OCI-LY1 (cell line): ENCODE measurements around the gene HYAL2.

ENCODE experiments used
- H2AFZ ChIP-seq: fragments of 200-600 bp; sonication (generic), shearing (Covaris generic); 2 replicates; pipeline ENCODE4 v1.6.0; 2014; ENCODE audit warnings: antibody characterized with exemption, mild to moderate bottlenecking, low read length
- H3F3A ChIP-seq: fragments of 200-600 bp; sonication (generic), shearing (Covaris generic); 2 replicates; pipeline ENCODE4 v1.6.0; 2014; ENCODE audit warnings: mild to moderate bottlenecking, antibody characterized with exemption, low read length, moderate library complexity; ENCODE audit not compliant: insufficient read depth
- H3K27ac ChIP-seq: fragments of 200-600 bp; sonication (generic); 2 replicates; pipeline ENCODE4 v1.5.1; 2014; ENCODE audit warnings: low read length, mixed run types, mild to moderate bottlenecking, low read depth; ENCODE audit not compliant: poor library complexity, severe bottlenecking
- H3K27me3 ChIP-seq: fragments of 200-600 bp; sonication (generic); 2 replicates; pipeline ENCODE4 v1.6.0; 2014; ENCODE audit warnings: antibody characterized with exemption, mild to moderate bottlenecking, low read length, moderate library complexity; ENCODE audit not compliant: insufficient read depth
- H3K36me3 ChIP-seq: fragments of 200-600 bp; sonication (generic); 2 replicates; pipeline ENCODE4 v1.6.1; 2014; ENCODE audit warnings: mild to moderate bottlenecking, antibody characterized with exemption, low read length, moderate library complexity, mixed read lengths; ENCODE audit not compliant: insufficient read depth
- H3K4me1 ChIP-seq: fragments of 200-600 bp; sonication (generic); 2 replicates; pipeline ENCODE4 v1.5.1; 2014; ENCODE audit warnings: mild to moderate bottlenecking, low read length, moderate library complexity; ENCODE audit not compliant: insufficient read depth, severe bottlenecking
- H3K4me2 ChIP-seq: fragments of 200-600 bp; sonication (generic), shearing (Covaris generic); 2 replicates; pipeline ENCODE4 v1.6.1; 2014; ENCODE audit warnings: low read length
- H3K4me3 ChIP-seq: fragments of 200-600 bp; sonication (generic); 2 replicates; pipeline ENCODE4 v1.5.1; 2014; ENCODE audit warnings: low read length, low read depth, mild to moderate bottlenecking, mixed read lengths; ENCODE audit not compliant: poor library complexity, severe bottlenecking
- H3K79me2 ChIP-seq: fragments of 200-600 bp; shearing (Covaris generic); 2 replicates; pipeline ENCODE4 v1.6.1; 2016; ENCODE audit warnings: mixed run types, low read length, mixed read lengths; ENCODE audit not compliant: insufficient read depth
- H3K9ac ChIP-seq: fragments of 200-600 bp; sonication (generic), shearing (Covaris generic); 2 replicates; pipeline ENCODE4 v1.6.1; 2014; ENCODE audit warnings: mild to moderate bottlenecking, low read length, mixed read lengths
- H3K9me2 ChIP-seq: fragments of 200-600 bp; sonication (generic), shearing (Covaris generic); 2 replicates; pipeline ENCODE4 v1.6.1; 2014; ENCODE audit warnings: low read depth, mild to moderate bottlenecking, low read length, mixed read lengths
- H3K9me3 ChIP-seq: fragments of 200-600 bp; shearing (Covaris generic); 2 replicates; pipeline ENCODE4 v1.6.1; 2014; ENCODE audit warnings: low read length, mixed read lengths
- H4K20me1 ChIP-seq: fragments of 200-600 bp; sonication (generic), shearing (Covaris generic); 2 replicates; pipeline ENCODE4 v1.6.0; 2016; ENCODE audit warnings: mild to moderate bottlenecking, low read length; ENCODE audit not compliant: insufficient read depth
- EZH2 ChIP-seq: fragments of 200-600 bp; sonication (generic), shearing (Covaris generic); IDR thresholded peaks from 2 replicates; pipeline ENCODE4 v1.8.0; 2017; ENCODE audit warnings: borderline replicate concordance, mixed run types, mild to moderate bottlenecking, antibody characterized with exemption, low read length, moderate library complexity, mixed read lengths
- TF ChIP-seq, protein P1 (sequence below): fragments of 200-600 bp; sonication (generic), shearing (Covaris generic); IDR thresholded peaks from 2 replicates; pipeline ENCODE4 v1.5.1; 2017; ENCODE audit warnings: mild to moderate bottlenecking, antibody characterized with exemption, low read length, moderate library complexity, mixed read lengths

HYAL2 gene

DNA sequence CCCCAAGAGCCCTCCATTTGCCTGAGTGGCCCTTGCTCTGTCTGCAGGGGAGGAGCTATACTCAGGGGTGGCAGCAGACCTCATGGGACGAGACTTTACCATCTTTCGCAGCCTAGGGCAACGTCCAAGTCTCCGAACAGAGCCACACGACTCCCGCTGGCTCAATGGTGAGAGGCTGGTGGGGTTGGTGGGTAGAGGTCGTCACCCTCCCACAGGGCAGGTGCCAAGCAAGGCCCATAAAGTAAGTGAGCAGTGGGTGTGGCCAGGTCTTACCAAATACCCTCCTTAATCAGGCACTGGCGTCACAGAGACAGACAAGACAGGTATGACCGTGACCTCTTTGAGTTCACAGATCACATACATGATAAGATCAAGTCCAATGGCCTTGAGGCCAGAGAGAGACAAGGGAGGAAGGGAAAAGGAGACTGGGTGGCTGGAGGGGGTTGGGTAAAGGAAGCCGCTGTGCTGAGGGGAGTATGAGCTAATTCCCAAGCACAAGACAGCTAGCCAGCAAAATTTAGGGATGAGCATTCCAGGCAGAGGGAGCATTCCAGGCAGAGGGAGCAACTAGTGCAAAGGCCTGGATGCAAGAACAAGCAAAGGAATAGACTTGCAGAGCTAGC is 51.1 kb downstream of the HYAL2 start:
- Histone ChIP-seq H3K4me2 (no peak overlapping the region), H3K27ac (no peak overlapping the region), H3K9me2 (no peaks in the 10 kb centered on the region), H3K9ac (no peak overlapping the region), H3K4me3 (no peak overlapping the region), H3K27me3 (0 out of 2 replicates have a peak, but pooled peaks cover 4% of the 10 kb centered on the region), H3F3A (no peaks in the 10 kb centered on the region), H3K79me2 (no peaks in the 10 kb centered on the region), H2AFZ (no peak overlapping the region), H3K36me3 (no peaks in the 10 kb centered on the region), H4K20me1 (no peaks in the 10 kb centered on the region), H3K4me1 (peaks cover 6% of the 10 kb centered on the region), H3K9me3 (no peaks in the 10 kb centered on the region)
- TF ChIP-seq, protein P1, sequence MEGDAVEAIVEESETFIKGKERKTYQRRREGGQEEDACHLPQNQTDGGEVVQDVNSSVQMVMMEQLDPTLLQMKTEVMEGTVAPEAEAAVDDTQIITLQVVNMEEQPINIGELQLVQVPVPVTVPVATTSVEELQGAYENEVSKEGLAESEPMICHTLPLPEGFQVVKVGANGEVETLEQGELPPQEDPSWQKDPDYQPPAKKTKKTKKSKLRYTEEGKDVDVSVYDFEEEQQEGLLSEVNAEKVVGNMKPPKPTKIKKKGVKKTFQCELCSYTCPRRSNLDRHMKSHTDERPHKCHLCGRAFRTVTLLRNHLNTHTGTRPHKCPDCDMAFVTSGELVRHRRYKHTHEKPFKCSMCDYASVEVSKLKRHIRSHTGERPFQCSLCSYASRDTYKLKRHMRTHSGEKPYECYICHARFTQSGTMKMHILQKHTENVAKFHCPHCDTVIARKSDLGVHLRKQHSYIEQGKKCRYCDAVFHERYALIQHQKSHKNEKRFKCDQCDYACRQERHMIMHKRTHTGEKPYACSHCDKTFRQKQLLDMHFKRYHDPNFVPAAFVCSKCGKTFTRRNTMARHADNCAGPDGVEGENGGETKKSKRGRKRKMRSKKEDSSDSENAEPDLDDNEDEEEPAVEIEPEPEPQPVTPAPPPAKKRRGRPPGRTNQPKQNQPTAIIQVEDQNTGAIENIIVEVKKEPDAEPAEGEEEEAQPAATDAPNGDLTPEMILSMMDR: no peak
- no peak for TF ChIP-seq EZH2

DNA sequence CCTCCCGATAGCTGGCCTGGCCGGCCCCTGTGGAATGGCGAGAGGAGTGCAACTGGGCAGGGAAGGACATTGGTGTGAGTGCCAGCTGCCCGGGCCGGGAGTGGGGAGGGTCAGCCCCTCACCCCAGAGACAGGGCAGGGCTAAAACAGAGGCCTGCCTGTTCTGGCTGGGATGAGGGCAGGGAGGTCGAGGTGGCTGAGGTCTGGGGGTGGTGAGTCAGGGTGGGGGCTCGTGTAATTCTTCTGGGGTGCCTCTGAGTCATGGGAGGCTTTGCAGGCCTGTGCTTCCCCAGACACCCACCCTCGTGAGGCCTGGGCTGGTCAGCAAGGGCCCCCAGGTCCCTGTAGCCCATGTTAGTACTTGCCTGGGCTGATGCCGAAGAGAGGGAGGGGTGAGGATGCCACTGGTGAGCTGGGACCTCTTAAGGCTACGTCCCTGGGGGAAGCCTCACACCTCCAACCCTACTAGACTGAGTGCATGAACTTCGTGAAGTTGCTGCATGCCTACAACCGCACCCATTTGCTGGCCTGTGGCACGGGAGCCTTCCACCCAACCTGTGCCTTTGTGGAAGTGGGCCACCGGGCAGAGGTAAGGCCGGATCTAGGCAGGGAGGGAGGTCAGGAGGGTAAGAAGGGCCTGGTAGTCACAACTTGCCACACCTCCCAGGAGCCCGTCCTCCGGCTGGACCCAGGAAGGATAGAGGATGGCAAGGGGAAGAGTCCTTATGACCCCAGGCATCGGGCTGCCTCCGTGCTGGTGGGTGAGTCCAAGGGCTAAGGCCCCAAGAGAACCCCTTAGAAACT is 51.9 kb downstream of the HYAL2 start:
- Histone ChIP-seq H3K4me2 (no peak overlapping the region), H3K36me3 (no peaks in the 10 kb centered on the region), H3K27ac (no peak overlapping the region), H2AFZ (no peak overlapping the region), H3K9me3 (no peaks in the 10 kb centered on the region), H3K27me3 (0 out of 2 replicates have a peak, but pooled peaks cover 4% of the 10 kb centered on the region), H4K20me1 (no peaks in the 10 kb centered on the region), H3K79me2 (no peaks in the 10 kb centered on the region), H3K4me3 (no peak overlapping the region), H3K9ac (no peak overlapping the region), H3F3A (no peaks in the 10 kb centered on the region), H3K4me1 (peaks cover 6% of the 10 kb centered on the region), H3K9me2 (no peaks in the 10 kb centered on the region)
- TF ChIP-seq, protein P1: no peak
- no peak for TF ChIP-seq EZH2

DNA sequence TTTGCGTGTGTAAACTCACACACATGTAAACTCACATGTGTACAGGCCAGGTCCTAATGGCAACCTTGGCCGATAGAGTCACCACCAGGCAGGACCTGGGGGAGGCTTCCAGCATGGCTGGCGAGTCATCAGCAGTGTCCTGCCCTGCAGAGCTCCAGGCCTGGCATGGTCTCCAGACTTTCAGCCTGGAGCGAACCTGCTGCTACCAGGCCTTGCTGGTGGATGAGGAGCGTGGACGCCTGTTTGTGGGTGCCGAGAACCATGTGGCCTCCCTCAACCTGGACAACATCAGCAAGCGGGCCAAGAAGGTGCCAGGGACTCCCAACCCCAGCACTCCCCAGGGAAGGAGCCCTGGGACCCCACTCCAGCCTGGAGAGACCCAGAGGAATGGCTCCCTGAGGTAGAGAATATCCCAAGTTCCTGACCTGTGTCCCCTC is 52.5 kb downstream of the HYAL2 start:
- no peaks in the 10 kb centered on the region for H4K20me1 ChIP-seq
- H3K27ac ChIP-seq: no peak overlapping the region
- no peaks in the 10 kb centered on the region for H3K9me2 ChIP-seq
- no peak overlapping the region for H3K4me3 ChIP-seq
- H3K79me2 ChIP-seq: no peaks in the 10 kb centered on the region
- peaks cover 6% of the 10 kb centered on the region for H3K4me1 ChIP-seq
- 0 out of 2 replicates have a peak, but pooled peaks cover 4% of the 10 kb centered on the region for H3K27me3 ChIP-seq
- H3K9ac ChIP-seq: no peak overlapping the region
- H3K36me3 ChIP-seq: no peaks in the 10 kb centered on the region
- no peaks in the 10 kb centered on the region for H3K9me3 ChIP-seq
- no peak overlapping the region for H2AFZ ChIP-seq
- no peaks in the 10 kb centered on the region for H3F3A ChIP-seq
- TF ChIP-seq, protein P1: no peak
- TF ChIP-seq EZH2: no peak
- H3K4me2 ChIP-seq: no peak overlapping the region
